ENCODE results near the gene FTO.
A peak's percentile ranks its signal among the peaks of the same experiment; 100 is the strongest.

Gene FTO

DNA sequence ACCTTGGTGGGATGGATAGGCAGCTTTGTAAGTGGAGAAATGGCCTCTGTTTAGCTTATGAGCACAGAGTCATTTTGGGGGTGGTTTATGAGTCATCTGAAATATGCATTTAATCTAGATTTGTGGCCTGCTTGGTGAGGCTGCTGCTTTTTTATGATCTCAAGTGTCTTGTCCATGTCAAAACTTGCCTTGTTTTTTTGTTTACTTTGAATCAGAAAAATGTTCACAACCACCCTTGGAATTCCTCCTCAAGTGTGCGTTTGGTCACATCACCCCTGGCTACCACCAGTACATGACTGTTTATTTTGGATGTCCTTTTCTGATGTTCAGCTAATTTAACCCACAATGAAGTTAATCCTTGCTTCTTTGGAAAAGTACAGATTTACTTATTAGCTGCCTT lies 64.6 kb downstream of the FTO start:
- TF ChIP-seq, protein P1, sequence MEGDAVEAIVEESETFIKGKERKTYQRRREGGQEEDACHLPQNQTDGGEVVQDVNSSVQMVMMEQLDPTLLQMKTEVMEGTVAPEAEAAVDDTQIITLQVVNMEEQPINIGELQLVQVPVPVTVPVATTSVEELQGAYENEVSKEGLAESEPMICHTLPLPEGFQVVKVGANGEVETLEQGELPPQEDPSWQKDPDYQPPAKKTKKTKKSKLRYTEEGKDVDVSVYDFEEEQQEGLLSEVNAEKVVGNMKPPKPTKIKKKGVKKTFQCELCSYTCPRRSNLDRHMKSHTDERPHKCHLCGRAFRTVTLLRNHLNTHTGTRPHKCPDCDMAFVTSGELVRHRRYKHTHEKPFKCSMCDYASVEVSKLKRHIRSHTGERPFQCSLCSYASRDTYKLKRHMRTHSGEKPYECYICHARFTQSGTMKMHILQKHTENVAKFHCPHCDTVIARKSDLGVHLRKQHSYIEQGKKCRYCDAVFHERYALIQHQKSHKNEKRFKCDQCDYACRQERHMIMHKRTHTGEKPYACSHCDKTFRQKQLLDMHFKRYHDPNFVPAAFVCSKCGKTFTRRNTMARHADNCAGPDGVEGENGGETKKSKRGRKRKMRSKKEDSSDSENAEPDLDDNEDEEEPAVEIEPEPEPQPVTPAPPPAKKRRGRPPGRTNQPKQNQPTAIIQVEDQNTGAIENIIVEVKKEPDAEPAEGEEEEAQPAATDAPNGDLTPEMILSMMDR (IDR thresholded peaks at IDR 0.05; ENCODE audit: insufficient read depth, low read depth, low read length, missing control alignments): no peak
- no peak overlapping the region for H3K4me3 ChIP-seq (ENCODE audit: low read depth, low read length)
- no peak for DNase-seq (ENCODE audit: low read depth)

DNA sequence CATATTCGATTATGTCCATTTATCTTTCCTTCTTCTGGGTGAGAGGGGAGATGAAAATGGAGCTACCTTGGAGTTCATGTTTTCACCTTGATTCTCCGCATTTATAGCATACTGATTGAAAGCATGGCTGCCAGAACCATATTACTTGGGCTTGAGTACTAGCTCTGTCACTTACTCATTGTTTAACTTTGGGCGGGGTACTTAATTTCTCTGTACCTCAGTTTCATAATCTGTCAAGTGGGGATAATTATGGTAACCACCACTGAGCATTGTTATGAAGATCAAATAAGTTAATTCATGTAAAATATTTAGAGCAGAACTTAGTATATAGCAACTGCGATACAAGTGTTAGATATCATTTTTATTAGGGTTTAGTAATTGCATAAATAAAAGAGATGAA lies 65.2 kb downstream of the FTO start:
- no peak overlapping the region for H3K4me3 ChIP-seq (ENCODE audit: low read depth, low read length)
- TF ChIP-seq, protein P1 (IDR thresholded peaks at IDR 0.05; ENCODE audit: insufficient read depth, low read depth, low read length, missing control alignments): no peak
- DNase-seq (ENCODE audit: low read depth): no peak

DNA sequence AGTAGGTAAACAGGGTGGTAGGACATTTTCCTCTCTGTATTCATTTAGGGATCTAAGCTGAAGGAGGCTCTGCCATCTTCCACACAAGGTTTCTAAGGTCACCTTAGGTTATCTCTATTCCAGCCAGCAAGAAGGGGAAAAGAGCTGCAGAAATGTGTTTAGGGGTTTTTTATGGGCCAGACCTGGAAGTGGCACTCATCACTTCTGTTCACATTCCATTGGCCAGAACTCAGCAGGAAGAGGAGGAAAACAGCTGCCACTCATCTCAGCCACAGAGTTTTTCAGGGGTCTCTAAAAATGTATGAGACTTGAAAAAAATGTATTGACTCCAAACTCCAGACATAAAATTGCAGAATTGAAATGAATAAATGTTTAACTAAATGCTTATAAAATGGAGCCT lies 65.8 kb downstream of the FTO start:
- no peak for DNase-seq (ENCODE audit: low read depth)
- TF ChIP-seq, protein P1 (IDR thresholded peaks at IDR 0.05; ENCODE audit: insufficient read depth, low read depth, low read length, missing control alignments): no peak
- no peak overlapping the region for H3K4me3 ChIP-seq (ENCODE audit: low read depth, low read length)

DNA sequence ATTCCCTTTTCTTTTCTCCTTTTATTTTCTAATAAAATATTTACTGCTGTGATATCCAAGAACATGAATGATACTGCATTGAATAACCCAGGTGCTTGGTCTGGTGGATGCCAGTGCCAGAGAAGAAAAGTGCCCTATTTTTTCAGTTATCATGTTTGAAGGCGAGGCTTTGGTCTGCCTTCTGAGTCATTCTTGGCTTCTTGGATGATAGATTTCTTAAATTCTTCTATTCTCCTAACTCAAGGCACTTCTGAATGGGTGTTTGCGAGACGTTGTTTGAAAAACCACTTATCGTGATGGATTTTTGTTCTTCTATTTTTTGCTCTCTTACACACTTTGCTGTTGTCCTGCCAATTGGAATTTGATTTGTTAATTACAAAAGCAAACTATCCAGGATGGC lies 66.7 kb downstream of the FTO start:
- TF ChIP-seq, protein P1 (IDR thresholded peaks at IDR 0.05; ENCODE audit: insufficient read depth, low read depth, low read length, missing control alignments): no peak
- DNase-seq (ENCODE audit: low read depth): no peak

DNA sequence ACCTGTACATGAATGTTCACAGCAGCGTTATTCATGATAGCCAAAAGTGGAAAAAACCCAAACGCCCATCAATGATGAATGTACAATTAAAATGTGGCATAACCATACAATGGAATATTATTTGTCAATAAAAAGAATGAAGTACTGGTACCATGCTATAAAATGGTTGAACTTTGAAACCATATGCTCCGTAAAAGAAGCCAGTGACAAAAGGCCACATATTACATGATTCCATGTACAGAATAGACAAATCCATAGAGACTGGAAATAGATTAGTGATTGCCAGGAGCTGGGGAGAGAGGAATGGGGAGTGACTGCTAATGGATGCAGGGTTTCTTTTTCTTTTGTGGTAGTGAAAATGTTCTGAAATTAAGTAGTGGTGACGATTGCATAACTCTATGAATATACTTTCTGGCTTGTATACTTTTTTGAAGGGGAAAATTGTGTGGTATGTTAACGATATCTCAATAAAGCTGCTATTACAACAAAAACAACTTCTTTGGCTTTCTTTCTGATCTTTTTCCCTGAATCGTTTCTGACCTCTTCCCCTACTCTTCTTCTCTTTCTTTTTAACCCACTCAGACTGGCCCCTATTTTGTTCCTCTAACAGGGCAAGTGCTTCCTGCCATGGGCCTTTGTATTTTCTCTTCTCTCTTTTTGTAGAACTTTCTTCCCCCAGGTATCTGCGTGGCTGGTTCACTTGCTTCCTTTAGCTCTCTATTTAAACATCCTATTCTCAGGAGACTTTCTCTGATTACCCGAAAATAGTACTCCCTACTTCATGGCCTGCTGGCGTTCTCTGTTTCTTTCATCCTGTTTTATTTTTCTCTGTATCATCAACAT lies 67.9 kb downstream of the FTO start:
- no peak for DNase-seq (ENCODE audit: low read depth)
- H3K4me3 ChIP-seq (ENCODE audit: low read depth, low read length): no peak overlapping the region
- TF ChIP-seq, protein P1 (IDR thresholded peaks at IDR 0.05; ENCODE audit: insufficient read depth, low read depth, low read length, missing control alignments): no peak

More for the DNA sequence above, 66.7 kb downstream of the FTO start:
- no peak overlapping the region for H3K4me3 ChIP-seq (ENCODE audit: low read depth, low read length)

DNA sequence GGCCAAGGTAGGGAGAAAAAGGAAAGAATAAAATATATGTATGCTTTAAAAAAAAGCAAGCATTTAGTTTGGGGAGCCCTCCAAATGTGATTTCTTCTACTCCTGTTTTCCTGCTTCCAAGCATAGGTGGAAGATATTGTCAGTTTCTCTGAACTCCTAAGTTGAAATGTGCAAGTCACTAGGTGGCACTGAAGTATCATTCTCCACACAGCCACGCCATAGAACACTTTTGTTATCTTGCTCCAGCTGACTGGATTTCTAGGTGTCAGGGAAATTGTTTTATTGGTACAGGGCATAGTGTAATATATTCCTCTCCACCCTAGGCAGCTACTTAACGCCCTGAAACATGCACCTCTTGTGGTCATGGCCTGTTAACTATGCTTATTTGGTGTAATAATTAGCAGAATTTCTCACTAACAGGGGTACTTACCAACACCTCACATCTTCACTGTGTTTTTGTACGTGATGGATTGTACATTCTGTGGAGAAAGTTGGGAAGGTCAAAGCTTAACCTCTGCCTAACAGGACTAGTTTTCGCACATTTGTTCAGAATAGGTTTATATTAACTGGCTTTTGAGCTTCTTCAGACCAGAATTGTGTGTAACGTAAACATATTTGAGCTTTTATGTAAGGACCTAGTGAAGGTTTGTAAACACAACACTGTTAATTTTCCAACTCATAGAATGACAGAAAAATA lies 69.3 kb downstream of the FTO start:
- H3K4me3 ChIP-seq (ENCODE audit: low read depth, low read length): no peak overlapping the region
- DNase-seq (ENCODE audit: low read depth): peak; percentile 28
- TF ChIP-seq, protein P1 (IDR thresholded peaks at IDR 0.05; ENCODE audit: insufficient read depth, low read depth, low read length, missing control alignments): peak; percentile 49

Data from GM12865 (cell line).